Stomach smooth muscle (tissue), 2 donors: ENCODE measurements around the gene SHANK2.

Source experiments
- H3K27ac ChIP-seq: one replicate; pipeline ENCODE4 v1.7.0; 2013; ENCODE audit warnings: mild to moderate bottlenecking, low read length, inconsistent platforms
- H3K27me3 ChIP-seq, 2 donors: one replicate each; pipeline ENCODE4 v1.7.0; 2013; ENCODE audit warnings: low read length in 2 of 2; ENCODE audit not compliant: insufficient read depth in 2 of 2, control insufficient read depth in 1 of 2
- H3K36me3 ChIP-seq, 2 donors: one replicate each; pipeline ENCODE4 v1.7.0; 2013; ENCODE audit warnings: low read length in 2 of 2; ENCODE audit not compliant: control insufficient read depth in 2 of 2, insufficient read depth in 2 of 2
- H3K4me1 ChIP-seq: one replicate; pipeline ENCODE4 v1.7.0; 2013; ENCODE audit warnings: low read length; ENCODE audit not compliant: control insufficient read depth, insufficient read depth
- H3K4me3 ChIP-seq, 2 donors: one replicate each; pipeline ENCODE4 v1.7.0; 2013; ENCODE audit warnings: low read length in 2 of 2
- H3K9ac ChIP-seq, 2 donors: one replicate each; pipeline ENCODE4 v1.7.0; 2013; ENCODE audit warnings: low read length in 2 of 2, mild to moderate bottlenecking in 1 of 2
- H3K9me3 ChIP-seq, 2 donors: one replicate each; pipeline ENCODE4 v1.7.0; 2013; ENCODE audit warnings: low read length in 2 of 2; ENCODE audit not compliant: control insufficient read depth in 2 of 2
- donor health status: healthy.
- donor health status: Pancreatic carcinoma.

Gene SHANK2

DNA sequence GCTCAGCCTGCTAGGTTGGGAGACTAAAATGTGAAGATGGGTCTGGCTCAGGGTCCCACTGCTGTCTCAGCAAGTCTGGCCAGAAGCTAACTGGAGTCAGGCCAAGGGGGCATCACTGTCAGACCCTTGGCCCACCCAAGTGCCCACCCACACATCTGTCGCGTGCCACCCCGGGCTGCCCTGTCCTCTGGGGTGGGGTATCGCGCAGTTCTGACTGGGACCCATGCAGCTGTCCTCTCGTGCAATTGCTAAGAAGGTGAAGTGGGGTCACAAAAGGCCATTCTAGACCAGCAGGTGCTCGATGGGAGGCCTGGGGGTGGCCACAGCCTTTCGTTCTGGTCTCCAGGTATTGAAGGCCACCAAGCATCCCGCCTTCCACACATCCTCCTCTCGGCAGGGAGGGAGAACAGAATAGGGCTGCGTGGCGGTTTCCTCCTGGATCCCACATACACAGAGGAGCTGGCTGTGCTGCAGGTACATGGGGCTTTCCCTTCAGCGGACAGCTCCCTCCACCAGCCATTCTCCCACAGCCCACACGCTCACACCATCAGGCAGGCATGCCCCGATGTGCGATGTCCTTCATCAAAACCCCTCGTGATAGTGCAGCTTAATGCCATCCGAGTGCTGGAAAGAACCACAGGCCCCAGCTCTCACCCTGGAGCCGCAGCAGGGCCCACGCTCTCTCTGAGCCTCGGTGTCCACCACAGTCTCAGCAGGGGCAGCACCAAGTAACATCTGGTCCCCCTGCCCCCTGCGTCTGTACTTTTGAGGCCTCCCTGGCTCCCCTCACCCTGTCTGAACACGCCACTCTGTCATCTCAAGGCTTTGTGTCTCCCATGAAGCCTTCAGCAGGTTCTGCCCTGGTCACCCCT is 37.6 kb downstream of the SHANK2 start:
- no peaks in the 10 kb centered on the region for H3K9me3 ChIP-seq
- no peaks in the 10 kb centered on the region for H3K36me3 ChIP-seq
- H3K27ac ChIP-seq, result no peak overlapping the region
- H3K4me3 ChIP-seq, result no peak overlapping the region
- peaks cover 9% of the 10 kb centered on the region for H3K4me1 ChIP-seq
- H3K27me3 ChIP-seq, result no peaks in the 10 kb centered on the region
- H3K9ac ChIP-seq, result no peak overlapping the region

DNA sequence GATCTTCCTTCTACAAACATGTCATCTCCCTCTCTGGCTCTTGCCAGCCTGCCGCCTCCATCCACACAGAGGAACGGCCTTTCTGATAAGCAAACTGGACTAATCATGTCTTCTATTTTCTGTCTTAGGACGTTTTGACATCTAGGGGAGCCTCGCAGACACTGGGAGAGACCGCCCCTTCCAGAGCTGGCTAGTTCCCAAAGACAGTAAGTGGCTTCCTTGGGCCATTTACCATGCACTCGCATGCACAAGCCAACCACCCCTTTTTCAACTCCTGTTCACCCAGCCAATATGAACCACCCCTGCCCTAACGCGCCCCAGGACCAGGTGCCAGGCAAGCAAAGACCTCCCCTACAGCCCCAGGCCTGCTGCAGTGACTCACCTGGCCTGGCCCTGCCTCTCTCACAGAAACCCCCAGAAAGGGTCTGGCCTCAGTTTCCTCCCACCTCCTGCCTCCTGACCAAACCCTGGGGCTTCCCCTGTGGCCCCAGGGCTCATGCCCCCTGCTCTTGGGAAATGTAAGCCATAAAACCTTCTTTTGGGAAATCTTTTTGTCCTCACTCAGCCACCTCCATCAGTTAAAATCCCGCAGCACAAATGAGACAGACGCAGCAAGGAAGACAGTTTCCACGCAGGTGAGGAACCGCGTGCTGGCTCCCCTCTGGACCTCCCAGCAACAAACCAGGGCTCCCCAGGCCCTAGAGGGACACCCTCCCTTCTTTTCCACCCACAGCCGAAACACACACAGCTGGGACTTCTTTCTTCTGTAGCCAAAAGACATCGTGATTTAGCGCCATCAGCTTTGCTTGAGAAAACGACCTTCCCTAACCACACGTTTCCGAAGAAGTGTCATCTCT is 38.5 kb downstream of the SHANK2 start:
- H3K36me3 ChIP-seq, result no peaks in the 10 kb centered on the region
- H3K4me1 ChIP-seq, result peaks cover 9% of the 10 kb centered on the region
- H3K27me3 ChIP-seq, result no peaks in the 10 kb centered on the region
- no peaks in the 10 kb centered on the region for H3K9me3 ChIP-seq
- H3K9ac ChIP-seq, result no peak overlapping the region
- H3K4me3 ChIP-seq, result peak overlapping the region in 1 of 2 donors; percentile 5
- H3K27ac ChIP-seq, result no peak overlapping the region

DNA sequence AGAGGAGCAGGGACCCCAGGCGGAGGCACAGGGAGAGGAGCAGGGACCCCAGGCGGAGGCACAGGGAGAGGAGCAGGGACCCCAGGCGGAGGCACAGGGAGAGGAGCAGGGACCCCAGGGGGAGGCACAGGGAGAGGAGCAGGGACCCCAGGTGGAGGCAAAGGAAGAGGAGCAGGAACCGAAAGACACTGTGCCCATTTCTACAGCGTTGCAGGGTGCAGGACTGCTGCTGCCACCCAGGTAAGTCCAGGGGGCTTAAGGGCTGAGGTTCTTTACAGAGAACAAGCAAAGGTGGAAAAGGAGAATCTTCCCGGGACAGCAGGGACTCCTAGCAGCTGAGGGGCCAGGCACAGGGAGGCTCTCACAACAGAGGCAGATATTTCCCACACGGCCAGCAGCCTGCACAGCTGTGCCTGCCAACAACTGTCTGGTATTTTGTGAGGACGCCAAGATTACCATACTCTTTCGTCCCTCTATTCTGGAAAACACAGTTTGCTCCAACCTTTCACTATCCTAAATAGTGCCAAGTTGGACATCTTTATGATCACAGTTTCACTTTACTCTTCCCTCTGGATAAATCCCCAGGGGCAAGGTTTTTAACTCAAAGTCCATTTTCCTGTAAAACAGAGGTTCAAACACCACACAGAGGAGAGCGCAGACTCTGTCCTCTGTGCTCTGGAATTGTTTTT is 39.4 kb downstream of the SHANK2 start:
- Histone ChIP-seq H3K36me3 (no peaks in the 10 kb centered on the region), H3K27ac (no peak overlapping the region), H3K27me3 (no peaks in the 10 kb centered on the region), H3K9ac (no peak overlapping the region), H3K4me1 (peaks cover 9% of the 10 kb centered on the region), H3K9me3 (no peaks in the 10 kb centered on the region), H3K4me3 (peak overlapping the region in 1 of 2 donors; percentile 5)

DNA sequence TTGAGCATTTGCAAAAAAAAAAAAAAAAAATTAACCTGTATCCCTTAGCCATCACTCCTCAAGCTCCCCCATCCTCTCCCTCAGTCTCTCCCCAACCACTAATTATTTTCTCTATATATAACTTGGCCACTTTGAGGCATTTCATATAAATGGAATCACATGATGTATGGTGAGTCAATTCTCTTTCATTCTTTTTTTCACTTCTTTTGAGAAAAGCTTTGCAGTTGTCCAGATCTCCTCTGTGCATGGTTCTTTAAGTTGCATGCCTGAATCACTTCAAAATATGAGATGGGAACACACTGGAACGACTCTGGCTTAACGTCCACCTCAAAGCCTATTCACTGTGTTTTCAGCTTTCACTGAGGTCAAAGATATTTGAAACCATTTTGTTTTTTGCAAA is 40.7 kb downstream of the SHANK2 start:
- H3K36me3 ChIP-seq, result no peaks in the 10 kb centered on the region
- no peak overlapping the region for H3K9ac ChIP-seq
- no peaks in the 10 kb centered on the region for H3K27me3 ChIP-seq
- no peak overlapping the region for H3K27ac ChIP-seq
- peaks cover 9% of the 10 kb centered on the region for H3K4me1 ChIP-seq
- H3K9me3 ChIP-seq, result no peaks in the 10 kb centered on the region
- H3K4me3 ChIP-seq, result no peak overlapping the region

DNA sequence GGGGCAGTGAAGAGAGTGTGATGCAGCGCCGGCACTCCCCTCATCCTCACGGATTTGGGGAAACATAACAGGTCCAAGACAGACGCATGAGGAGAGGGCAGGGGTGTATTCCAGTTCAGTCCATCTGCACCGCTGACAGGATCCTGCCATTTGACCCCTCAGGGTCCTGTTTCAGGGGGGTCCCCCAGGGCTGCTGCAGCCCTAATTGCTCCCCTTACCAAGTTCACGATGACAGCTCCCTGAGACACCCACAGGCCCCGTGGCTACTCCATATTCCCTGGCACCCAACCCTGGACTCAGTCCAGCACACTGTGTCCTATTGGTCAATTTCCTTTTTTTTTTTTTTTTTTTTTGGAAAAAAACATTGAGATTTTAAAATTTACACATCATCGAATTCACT is 41.5 kb downstream of the SHANK2 start:
- no peaks in the 10 kb centered on the region for H3K9me3 ChIP-seq
- H3K4me3 ChIP-seq, result no peak overlapping the region
- no peak overlapping the region for H3K27ac ChIP-seq
- no peak overlapping the region for H3K9ac ChIP-seq
- H3K27me3 ChIP-seq, result no peaks in the 10 kb centered on the region
- no peaks in the 10 kb centered on the region for H3K36me3 ChIP-seq
- H3K4me1 ChIP-seq, result peaks cover 15% of the 10 kb centered on the region

DNA sequence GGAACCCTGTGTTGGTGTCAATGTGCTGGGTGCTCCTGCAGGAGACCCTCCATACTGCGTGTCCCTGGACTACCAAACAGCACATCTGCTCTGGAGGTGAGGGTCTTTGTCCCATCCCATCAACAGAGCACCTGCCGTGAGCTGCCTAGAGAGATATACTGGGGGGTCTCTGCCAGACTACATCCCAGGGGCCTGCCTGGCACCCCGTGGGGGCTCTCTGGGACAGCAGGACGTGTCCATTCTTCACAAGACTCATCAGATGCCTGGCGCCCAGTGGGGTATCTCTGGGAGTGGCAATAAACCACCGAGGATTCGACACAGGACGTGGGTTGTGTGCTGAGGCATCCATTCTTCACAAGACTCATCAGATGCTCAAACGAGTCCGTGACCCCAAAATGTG is 42.7 kb downstream of the SHANK2 start:
- H3K9ac ChIP-seq, result no peak overlapping the region
- H3K27ac ChIP-seq, result no peak overlapping the region
- no peaks in the 10 kb centered on the region for H3K36me3 ChIP-seq
- H3K4me1 ChIP-seq, result peaks cover 19% of the 10 kb centered on the region
- no peak overlapping the region for H3K4me3 ChIP-seq
- H3K27me3 ChIP-seq, result no peaks in the 10 kb centered on the region
- H3K9me3 ChIP-seq, result no peaks in the 10 kb centered on the region

DNA sequence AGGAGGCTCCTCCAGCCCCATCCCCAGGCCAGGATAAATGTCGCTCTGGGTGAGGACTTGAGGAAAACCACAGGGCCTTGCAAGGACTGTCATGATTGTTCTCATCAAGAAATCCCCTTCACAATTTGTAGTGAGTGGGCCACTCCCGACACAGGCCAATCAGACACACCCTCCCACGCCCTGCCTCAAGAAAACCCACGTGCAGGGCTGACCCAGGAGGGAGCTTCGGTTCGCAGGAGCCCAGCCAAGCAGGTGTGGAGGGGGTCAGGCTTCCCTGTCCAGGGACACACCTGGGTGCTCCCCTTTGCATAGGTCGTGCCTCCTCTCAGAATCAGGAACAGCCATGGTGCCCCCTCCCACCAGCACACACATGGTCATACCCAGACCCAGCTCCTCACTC is 43.2 kb downstream of the SHANK2 start:
- no peaks in the 10 kb centered on the region for H3K27me3 ChIP-seq
- H3K9me3 ChIP-seq, result no peaks in the 10 kb centered on the region
- no peak overlapping the region for H3K9ac ChIP-seq
- no peaks in the 10 kb centered on the region for H3K36me3 ChIP-seq
- H3K4me3 ChIP-seq, result no peak overlapping the region
- H3K27ac ChIP-seq, result no peak overlapping the region
- H3K4me1 ChIP-seq, result peaks cover 19% of the 10 kb centered on the region

DNA sequence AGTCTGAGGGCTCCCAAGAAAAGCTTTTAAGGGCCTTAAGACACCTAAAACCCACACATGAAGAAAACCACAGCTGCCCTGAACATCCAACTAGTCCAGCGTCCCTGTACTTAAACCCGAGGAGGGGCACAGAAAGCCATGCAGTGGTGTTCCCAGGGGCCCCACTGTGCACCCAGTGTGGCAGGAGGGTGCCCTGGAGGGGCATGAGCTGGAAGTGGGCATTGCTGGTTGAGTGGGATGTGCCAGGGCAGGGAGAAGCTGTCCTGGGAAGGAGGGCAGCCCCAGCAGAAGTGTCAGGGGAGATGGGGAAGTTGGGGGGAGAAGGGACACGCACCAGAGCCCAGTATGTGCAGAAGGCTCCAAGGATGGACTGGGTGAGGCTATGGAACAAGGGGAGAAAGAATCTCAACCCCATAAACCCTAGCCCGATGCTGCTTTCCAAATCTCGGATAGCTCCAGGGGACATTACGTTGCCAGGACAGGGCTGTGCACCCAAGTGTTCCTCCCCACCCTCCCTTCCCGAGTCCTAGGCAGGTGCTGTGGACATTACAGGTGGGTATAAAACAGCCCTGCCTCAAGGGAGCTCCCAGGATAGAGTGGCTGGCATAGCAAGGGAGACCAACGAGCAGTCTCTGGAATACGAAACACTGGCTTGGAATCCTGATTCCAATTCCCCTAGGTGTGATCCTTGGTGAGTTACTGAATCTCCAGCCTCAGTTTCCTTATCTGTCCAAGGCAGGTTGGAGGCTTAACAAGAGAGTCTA is 44.2 kb downstream of the SHANK2 start:
- Histone ChIP-seq H3K4me3 (no peak overlapping the region), H3K27me3 (no peaks in the 10 kb centered on the region), H3K27ac (no peak overlapping the region), H3K4me1 (peaks cover 14% of the 10 kb centered on the region), H3K9me3 (no peaks in the 10 kb centered on the region), H3K9ac (no peak overlapping the region), H3K36me3 (no peaks in the 10 kb centered on the region)

DNA sequence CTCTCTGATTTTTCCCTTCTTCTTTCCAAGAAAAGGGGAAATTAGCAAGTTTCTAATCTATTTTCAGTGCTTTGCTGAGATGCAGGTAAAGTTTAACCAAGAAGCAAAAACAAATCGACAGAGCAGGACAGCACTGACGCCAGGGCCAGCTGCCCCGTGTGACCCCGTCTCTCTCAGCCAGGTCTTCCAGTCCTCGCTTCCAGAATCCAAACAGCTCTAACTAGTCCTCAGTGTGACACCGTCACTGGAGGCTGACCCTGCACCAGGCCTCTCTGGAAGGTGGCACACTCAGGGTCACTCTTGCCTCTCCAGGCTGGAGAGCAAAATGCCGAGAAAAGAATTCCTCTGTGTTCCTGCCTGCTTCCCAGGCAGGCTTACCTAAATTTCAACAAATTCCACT is 44.8 kb downstream of the SHANK2 start:
- H3K27ac ChIP-seq, result no peak overlapping the region
- H3K9me3 ChIP-seq, result no peaks in the 10 kb centered on the region
- no peak overlapping the region for H3K4me3 ChIP-seq
- H3K9ac ChIP-seq, result no peak overlapping the region
- peaks cover 10% of the 10 kb centered on the region for H3K4me1 ChIP-seq
- no peaks in the 10 kb centered on the region for H3K36me3 ChIP-seq
- H3K27me3 ChIP-seq, result peaks cover 0 to under 1% of the 10 kb centered on the region in 2 donors

DNA sequence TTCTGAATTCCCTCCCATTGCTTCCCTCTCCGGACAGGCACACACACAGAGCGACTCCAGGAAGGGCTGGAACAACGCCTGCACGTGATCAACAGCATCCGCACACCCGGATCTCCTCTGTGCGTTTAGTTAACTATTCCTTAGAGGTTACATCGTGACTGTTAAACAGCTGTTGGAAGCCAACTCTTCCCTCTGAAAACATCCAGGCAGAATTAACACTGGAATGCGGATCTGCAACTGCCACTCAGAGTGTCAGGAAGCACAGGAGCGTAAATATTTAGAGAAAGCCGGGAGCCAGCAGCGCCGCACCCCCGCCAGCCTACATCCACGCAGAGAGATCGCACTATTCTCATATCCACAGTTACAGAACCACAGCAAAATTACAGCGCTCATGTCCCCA is 46.2 kb downstream of the SHANK2 start:
- H3K9me3 ChIP-seq, result no peaks in the 10 kb centered on the region
- peaks cover 0 to 2% of the 10 kb centered on the region in 2 donors for H3K27me3 ChIP-seq
- H3K36me3 ChIP-seq, result no peaks in the 10 kb centered on the region
- H3K9ac ChIP-seq, result peak overlapping the region; percentile 2 to 51
- H3K27ac ChIP-seq, result no peak overlapping the region
- peak overlapping the region; percentile 45 to 67 for H3K4me3 ChIP-seq
- H3K4me1 ChIP-seq, result peaks cover 10% of the 10 kb centered on the region
